Fibroblast of mammary gland (primary cell): Measurements from ENCODE around the gene C11orf86.
"Not testable (repeated sequence)": the region's sequence is repeated elsewhere in the genome, so short reads cannot be mapped to it uniquely, and the experiment has no call there.

Experiments
- DNase-seq: peaks from one replicate; pipeline ENCODE4 v3.0.0-alpha.2; 2010; ENCODE audit warnings: low read depth
- H3K4me3 ChIP-seq: 2 replicates; pipeline ENCODE4 v1.5.1; 2011; ENCODE audit warnings: low read depth, mild to moderate bottlenecking, low read length, moderate library complexity; ENCODE audit not compliant: control insufficient read depth
- TF ChIP-seq, protein P1 (sequence below): conservative IDR thresholded peaks from 2 replicates; pipeline ENCODE4 v1.5.1; 2011; ENCODE audit warnings: low read depth, low read length, inconsistent platforms; ENCODE audit not compliant: control insufficient read depth, insufficient read depth

The C11orf86 gene

DNA sequence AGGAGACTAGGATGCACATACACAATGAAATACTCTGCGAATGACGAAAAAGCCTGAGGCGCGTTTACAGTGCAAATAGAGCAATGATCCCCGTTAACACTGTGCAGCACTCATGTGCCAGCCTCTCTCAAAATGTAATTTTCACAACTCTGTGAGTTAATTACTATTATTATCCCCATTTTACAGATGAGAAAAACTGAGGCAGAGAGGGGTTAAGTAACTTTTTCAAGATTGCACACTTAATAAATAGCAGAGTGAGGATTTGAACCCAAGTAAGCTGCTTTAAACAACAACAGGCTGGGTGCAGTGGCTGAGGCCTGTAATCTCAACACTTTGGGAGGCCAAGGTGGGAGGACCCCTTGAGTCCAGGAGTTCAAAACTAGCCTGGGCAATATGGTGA is 26.2 kb downstream of the C11orf86 start:
- TF ChIP-seq, protein P1, sequence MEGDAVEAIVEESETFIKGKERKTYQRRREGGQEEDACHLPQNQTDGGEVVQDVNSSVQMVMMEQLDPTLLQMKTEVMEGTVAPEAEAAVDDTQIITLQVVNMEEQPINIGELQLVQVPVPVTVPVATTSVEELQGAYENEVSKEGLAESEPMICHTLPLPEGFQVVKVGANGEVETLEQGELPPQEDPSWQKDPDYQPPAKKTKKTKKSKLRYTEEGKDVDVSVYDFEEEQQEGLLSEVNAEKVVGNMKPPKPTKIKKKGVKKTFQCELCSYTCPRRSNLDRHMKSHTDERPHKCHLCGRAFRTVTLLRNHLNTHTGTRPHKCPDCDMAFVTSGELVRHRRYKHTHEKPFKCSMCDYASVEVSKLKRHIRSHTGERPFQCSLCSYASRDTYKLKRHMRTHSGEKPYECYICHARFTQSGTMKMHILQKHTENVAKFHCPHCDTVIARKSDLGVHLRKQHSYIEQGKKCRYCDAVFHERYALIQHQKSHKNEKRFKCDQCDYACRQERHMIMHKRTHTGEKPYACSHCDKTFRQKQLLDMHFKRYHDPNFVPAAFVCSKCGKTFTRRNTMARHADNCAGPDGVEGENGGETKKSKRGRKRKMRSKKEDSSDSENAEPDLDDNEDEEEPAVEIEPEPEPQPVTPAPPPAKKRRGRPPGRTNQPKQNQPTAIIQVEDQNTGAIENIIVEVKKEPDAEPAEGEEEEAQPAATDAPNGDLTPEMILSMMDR: no peak

DNA sequence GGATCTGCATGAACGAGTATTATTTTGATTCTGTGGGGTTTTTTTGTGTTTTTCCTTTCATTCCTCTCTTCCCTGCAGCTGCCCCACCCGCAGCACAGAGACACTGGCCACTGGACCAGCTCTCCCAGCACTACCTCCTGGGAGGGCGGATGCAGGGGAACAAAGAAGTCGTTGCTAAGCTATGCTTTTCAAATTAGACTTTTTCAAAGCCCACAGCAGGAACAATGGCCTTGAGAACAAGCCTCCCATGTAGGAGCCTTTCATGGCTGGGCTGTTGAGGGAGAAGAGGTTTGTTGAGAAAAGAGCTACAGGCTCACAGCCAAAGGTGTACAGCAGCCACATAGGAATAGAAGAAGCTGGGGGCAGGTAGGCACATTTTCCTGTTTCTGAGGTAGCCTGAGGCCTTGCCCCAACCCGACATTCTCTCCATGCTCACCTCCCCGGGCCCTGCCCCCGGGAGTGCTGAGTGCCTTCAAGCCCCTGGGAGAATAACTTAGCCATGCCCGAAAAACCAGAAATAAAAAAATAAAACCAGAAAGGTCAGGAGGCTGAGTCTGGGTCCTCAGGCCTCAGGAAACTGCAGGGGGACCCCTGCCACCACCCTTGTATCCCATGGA is 27.3 kb downstream of the C11orf86 start:
- TF ChIP-seq, protein P1: no peak
- no peak for DNase-seq
- no peak overlapping the region for H3K4me3 ChIP-seq

More for the DNA sequence above, 26.2 kb downstream of the C11orf86 start:
- DNase-seq: no peak
- no peak overlapping the region for H3K4me3 ChIP-seq

DNA sequence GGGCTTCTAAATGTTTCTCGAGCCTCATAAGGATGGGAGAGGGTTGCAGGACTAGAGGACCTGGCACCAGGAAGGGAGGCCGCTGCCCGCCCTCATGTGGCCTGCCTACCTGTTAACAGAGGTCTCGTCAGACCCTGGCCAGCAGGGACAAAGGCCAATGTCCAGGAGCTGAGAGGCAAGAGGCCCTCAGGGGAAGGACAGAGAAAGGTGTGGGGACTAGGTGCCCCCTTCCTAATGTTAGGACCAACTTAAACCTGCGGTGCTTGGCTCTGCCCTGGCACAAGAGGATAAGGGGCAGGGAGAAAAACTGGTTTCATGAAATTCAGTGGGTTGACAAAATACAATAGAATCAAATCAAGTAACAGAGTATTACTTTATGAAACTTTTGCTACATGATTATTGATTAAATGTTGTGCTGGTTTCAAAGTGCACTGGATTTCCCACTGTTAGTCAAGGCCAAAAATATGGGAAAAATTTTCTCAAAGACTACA is 27.9 kb downstream of the C11orf86 start:
- no peak overlapping the region for H3K4me3 ChIP-seq
- no peak for DNase-seq
- TF ChIP-seq, protein P1: no peak

DNA sequence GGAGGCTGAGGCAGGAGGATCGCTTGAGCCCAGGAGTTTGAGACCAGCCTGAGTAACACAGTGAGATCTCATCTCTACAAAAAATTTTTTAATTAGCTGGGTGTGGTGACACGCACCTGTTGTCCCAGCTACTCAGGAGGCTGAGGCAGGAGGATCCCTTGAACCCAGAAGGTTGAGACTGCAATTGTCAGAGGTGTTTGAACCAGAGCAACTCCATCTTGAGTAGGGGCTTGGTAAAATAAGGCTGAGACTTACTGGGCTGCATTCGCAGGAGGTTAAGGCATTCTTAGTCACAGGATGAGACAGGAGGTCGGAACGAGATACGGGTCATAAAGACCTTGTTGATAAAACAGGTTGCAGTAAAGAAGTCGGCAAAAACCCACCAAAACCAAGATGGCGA is 30.1 kb downstream of the C11orf86 start:
- not testable (repeated sequence) for DNase-seq, H3K4me3 ChIP-seq

DNA sequence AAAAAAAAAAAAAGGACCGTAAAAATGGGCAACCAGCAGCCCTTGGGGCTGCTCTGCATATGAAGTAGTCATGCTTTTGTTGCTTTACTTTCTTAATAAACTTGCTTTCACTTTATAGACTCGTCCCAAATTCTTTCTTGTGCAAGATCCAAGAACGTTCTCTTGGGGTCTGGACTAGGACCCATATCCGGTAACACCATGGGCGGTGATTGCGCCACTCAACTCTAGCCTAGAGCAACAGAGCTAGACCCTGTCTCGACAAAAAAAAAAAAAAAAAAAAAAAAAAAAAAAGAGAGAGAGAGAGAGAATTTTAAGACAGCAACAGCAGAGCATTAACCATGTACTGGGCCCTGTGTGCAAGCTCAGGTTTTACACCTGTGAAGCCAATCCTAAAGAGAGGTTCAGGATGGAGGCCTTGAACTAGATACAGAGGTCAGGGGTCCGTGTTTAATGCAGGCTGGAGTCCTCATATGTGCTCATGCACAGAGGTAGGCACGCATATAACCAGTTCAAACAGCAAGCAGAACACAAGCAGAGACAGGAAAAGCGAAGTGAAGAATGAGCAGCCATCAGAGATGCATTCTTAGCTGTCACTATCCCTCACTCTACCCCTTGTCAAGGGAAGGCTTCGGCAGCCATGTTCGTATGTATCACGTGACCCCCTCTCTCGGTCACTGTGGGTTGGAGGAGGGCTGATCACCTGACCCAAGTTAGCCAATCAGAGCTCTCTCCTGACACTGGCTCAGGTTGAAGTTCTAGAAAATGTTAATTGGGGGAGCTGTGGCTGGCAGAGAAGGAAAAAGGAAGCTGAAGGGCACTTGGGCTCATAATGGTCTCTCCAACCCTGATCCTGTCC is 31.2 kb downstream of the C11orf86 start:
- peak; percentile 52 for DNase-seq
- TF ChIP-seq, protein P1: no peak
- H3K4me3 ChIP-seq: no peak overlapping the region

DNA sequence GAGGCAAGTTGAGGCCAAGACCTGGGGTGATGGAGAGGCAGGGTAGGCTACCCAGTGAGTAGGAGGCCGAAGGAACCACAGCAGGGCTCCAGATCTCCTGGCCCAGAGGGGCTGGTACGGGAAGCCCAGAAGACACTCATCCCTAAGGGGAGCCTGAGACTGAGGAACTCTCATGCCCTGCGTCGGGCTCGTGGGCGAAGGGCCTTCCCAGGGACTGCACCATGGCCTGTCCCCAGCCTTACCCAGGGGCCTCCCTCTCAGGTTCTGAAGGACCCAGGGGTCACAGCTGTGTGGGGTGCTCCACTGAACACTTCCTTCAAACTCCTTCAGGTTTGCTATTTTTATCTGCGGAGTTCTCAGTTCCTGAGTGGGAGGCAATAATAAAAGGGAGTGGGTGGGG is 32.0 kb downstream of the C11orf86 start:
- TF ChIP-seq, protein P1: no peak
- DNase-seq: no peak
- no peak overlapping the region for H3K4me3 ChIP-seq

DNA sequence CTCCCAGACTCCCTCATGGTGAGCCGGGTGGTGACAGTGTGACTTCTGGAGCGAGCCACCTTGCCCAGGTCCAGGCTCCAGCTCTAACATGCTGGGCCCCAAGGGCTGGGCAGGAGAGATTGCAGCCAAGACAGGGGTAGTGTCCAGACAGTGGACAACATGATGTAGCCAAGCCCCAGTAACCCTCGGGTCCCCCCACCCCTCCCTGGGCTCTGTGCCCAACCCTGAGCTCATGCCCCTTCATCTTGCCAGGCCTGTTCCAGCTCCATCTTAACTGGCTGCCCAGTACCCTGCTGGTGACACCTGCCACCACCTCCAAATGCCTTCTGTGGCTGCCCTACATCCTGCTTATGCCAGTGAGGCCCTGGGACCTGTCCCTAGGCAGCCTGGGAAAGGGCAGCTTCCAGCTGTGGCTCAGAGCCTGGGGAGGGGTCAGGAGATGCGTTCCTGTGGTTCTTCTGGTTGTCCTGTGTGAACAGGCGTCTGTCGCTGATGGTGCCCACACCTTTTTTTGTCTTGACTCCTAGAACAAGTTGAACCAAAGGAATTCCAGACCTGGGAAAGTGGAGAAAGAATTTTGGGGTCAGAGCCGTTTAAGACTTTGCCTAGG is 35.3 kb downstream of the C11orf86 start:
- no peak overlapping the region for H3K4me3 ChIP-seq
- DNase-seq: no peak
- TF ChIP-seq, protein P1: no peak
